SK-N-SH (cell line): ENCODE measurements around the gene CDCP1.

Experiments used
- EP300 ChIP-seq, 2 experiments: IDR thresholded peaks; 2 replicates each; pipeline versions ENCODE4 v1.4.0 to v1.6.1; 2012; ENCODE audit warnings: borderline replicate concordance in 1 of 2, low read depth in 1 of 2, low read length in 1 of 2
- EZH2phosphoT487 ChIP-seq: fragments of 200-600 bp; sonication (generic); IDR thresholded peaks from 2 replicates; pipeline ENCODE4 v1.6.1; 2017; ENCODE audit warnings: low read depth, mixed run types, mild to moderate bottlenecking, antibody characterized with exemption, moderate library complexity, borderline replicate concordance
- GATA2 ChIP-seq: sonication (generic); formaldehyde crosslinking; IDR thresholded peaks from 2 replicates; pipeline ENCODE4 v1.5.0; 2020; ENCODE audit warnings: mild to moderate bottlenecking, missing genetic modification reagents
- JUND ChIP-seq: IDR thresholded peaks from 2 replicates; pipeline ENCODE4 v1.4.0; 2012
- MEF2A ChIP-seq: IDR thresholded peaks from 2 replicates; pipeline ENCODE4 v1.4.0; 2012; ENCODE audit warnings: low read depth, borderline replicate concordance
- NFIC ChIP-seq: IDR thresholded peaks from 2 replicates; pipeline ENCODE4 v1.4.0; 2012; ENCODE audit warnings: borderline replicate concordance
- NRF1 ChIP-seq: IDR thresholded peaks from 2 replicates; pipeline ENCODE4 v1.6.1; 2012; ENCODE audit warnings: low read depth, mild to moderate bottlenecking, low read length
- POLR2AphosphoS5 ChIP-seq: IDR thresholded peaks from 2 replicates; pipeline ENCODE4 v1.6.1; 2012; ENCODE audit warnings: low read depth, low read length
- SMC3 ChIP-seq: IDR thresholded peaks from 2 replicates; pipeline ENCODE4 v1.6.1; 2012; ENCODE audit warnings: low read depth, low read length, improper control_type of control experiment
- TAF1 ChIP-seq: IDR thresholded peaks from 2 replicates; pipeline ENCODE4 v1.6.1; 2012; ENCODE audit warnings: low read depth, mild to moderate bottlenecking, low read length, moderate library complexity, borderline replicate concordance
- TEAD4 ChIP-seq: IDR thresholded peaks from 2 replicates; pipeline ENCODE4 v1.4.0; 2012; ENCODE audit warnings: mild to moderate bottlenecking, borderline replicate concordance; ENCODE audit not compliant: insufficient read depth
- TF ChIP-seq, protein P1 (sequence below): fragments of 200-600 bp; sonication (generic); IDR thresholded peaks from 2 replicates; pipeline ENCODE4 v1.6.1; 2017; ENCODE audit warnings: antibody characterized with exemption, mild to moderate bottlenecking, moderate library complexity
- TF ChIP-seq, protein P2 (sequence below): IDR thresholded peaks from 2 replicates; pipeline ENCODE4 v1.4.0; 2012; ENCODE audit warnings: low read depth, borderline replicate concordance

DNA sequence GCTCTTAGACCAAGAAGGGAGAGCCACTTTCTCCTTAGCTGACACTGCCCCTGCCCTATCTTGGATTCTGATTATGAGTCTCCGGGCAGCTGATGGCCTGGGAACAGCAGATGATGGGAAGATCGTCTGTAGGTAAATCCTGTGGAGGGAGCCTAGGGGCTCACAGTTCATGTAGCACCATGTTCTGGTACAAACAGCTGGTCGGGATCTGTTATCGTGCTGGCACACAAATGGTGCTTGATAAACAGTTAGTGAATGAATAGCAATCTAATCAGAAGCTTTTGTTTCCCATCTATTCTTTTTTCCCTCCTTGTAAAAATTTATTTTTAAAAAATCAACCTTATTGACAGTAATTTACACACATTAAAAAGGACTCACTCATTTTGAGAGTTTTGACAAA lies 26.8 kb downstream of the CDCP1 start:
- TF ChIP-seq, protein P1, sequence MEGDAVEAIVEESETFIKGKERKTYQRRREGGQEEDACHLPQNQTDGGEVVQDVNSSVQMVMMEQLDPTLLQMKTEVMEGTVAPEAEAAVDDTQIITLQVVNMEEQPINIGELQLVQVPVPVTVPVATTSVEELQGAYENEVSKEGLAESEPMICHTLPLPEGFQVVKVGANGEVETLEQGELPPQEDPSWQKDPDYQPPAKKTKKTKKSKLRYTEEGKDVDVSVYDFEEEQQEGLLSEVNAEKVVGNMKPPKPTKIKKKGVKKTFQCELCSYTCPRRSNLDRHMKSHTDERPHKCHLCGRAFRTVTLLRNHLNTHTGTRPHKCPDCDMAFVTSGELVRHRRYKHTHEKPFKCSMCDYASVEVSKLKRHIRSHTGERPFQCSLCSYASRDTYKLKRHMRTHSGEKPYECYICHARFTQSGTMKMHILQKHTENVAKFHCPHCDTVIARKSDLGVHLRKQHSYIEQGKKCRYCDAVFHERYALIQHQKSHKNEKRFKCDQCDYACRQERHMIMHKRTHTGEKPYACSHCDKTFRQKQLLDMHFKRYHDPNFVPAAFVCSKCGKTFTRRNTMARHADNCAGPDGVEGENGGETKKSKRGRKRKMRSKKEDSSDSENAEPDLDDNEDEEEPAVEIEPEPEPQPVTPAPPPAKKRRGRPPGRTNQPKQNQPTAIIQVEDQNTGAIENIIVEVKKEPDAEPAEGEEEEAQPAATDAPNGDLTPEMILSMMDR = no peak
- TF ChIP-seq NRF1 (no peak), TEAD4 (no peak), EP300 (IDR thresholded peaks at IDR 0.05; ENCODE audit: borderline replicate concordance in 1 of 2, low read depth in 1 of 2, low read length in 1 of 2) (peak in 1 of 2 experiments; percentile 21; a peak in 1 of 4 replicates), POLR2AphosphoS5 (no peak), GATA2 (peak; percentile 68; the same call in 1 of the 2 replicates), SMC3 (no peak), TAF1 (no peak), MEF2A (no peak), JUND (no peak), NFIC (no peak), EZH2phosphoT487 (no peak)
- TF ChIP-seq, protein P2, sequence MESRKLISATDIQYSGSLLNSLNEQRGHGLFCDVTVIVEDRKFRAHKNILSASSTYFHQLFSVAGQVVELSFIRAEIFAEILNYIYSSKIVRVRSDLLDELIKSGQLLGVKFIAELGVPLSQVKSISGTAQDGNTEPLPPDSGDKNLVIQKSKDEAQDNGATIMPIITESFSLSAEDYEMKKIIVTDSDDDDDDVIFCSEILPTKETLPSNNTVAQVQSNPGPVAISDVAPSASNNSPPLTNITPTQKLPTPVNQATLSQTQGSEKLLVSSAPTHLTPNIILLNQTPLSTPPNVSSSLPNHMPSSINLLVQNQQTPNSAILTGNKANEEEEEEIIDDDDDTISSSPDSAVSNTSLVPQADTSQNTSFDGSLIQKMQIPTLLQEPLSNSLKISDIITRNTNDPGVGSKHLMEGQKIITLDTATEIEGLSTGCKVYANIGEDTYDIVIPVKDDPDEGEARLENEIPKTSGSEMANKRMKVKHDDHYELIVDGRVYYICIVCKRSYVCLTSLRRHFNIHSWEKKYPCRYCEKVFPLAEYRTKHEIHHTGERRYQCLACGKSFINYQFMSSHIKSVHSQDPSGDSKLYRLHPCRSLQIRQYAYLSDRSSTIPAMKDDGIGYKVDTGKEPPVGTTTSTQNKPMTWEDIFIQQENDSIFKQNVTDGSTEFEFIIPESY = no peak
